Keratinocyte (primary cell): ENCODE results near the gene BRSK2. TPM values are rescaled to one million over a fixed set of nuclear protein-coding genes. Genes with fewer than 3 reads are reported as not detected.

Experiments used
- DNase-seq: peaks from one replicate; pipeline ENCODE4 v3.0.0-alpha.2; 2011; ENCODE audit warnings: low read depth, missing footprints, low spot score
- FAIRE-seq: peaks from 2 replicates; lab custom pipeline; 2011; peaks lifted over from hg19 to GRCh38; lab: Jason Lieb, UNC
- H2AFZ ChIP-seq: 2 replicates; pipeline ENCODE4 v1.6.0; 2012; ENCODE audit warnings: low read length, control low read depth, inconsistent platforms; ENCODE audit not compliant: control insufficient read depth
- H3K27ac ChIP-seq: 2 replicates; pipeline ENCODE4 v1.5.1; 2011; ENCODE audit warnings: low read length; ENCODE audit not compliant: control insufficient read depth, insufficient read depth
- H3K27me3 ChIP-seq: 3 replicates; pipeline ENCODE4 v1.6.0; 2011; ENCODE audit warnings: low read length; ENCODE audit not compliant: control insufficient read depth, insufficient read depth; ENCODE audit errors: extremely low read depth
- H3K36me3 ChIP-seq, 2 experiments: 2 replicates in 1 of 2; 3 replicates in 1 of 2; pipeline ENCODE4 v1.5.1; 2011; ENCODE audit warnings: low read length in 2 of 2, mild to moderate bottlenecking in 1 of 2; ENCODE audit not compliant: control insufficient read depth in 2 of 2, insufficient read depth in 2 of 2; ENCODE audit errors: extremely low read depth in 1 of 2
- H3K4me1 ChIP-seq: 3 replicates; pipeline ENCODE4 v1.5.1; 2011; ENCODE audit warnings: low read length; ENCODE audit not compliant: control insufficient read depth, insufficient read depth; ENCODE audit errors: extremely low read depth
- H3K4me2 ChIP-seq: 3 replicates; pipeline ENCODE4 v1.6.0; 2011; ENCODE audit warnings: low read depth, low read length; ENCODE audit not compliant: control insufficient read depth, insufficient read depth; ENCODE audit errors: extremely low read depth
- H3K4me3 ChIP-seq, 3 experiments: fragments of 200-600 bp in 1 of 3; sonication (generic) in 1 of 3; 2 replicates in 2 of 3; 3 replicates in 1 of 3; pipeline ENCODE4 v1.5.1; 2011 to 2016; ENCODE audit warnings: low read length in 3 of 3, mild to moderate bottlenecking in 3 of 3, control low read depth in 2 of 3, inconsistent platforms in 1 of 3, low read depth in 1 of 3, mixed read lengths in 1 of 3, mixed run types in 1 of 3, moderate library complexity in 1 of 3; ENCODE audit not compliant: control insufficient read depth in 2 of 3, insufficient read depth in 2 of 3; ENCODE audit errors: extremely low read depth in 1 of 3
- H3K79me2 ChIP-seq: 2 replicates; pipeline ENCODE4 v1.6.0; 2012; ENCODE audit warnings: low read length; ENCODE audit not compliant: control insufficient read depth, insufficient read depth
- H3K9ac ChIP-seq: 3 replicates; pipeline ENCODE4 v1.6.0; 2011; ENCODE audit warnings: low read length; ENCODE audit not compliant: control insufficient read depth, insufficient read depth; ENCODE audit errors: extremely low read depth
- H3K9me1 ChIP-seq: 3 replicates; pipeline ENCODE4 v1.6.0; 2011; ENCODE audit warnings: low read length; ENCODE audit not compliant: control insufficient read depth, insufficient read depth; ENCODE audit errors: extremely low read depth
- H3K9me3 ChIP-seq: 2 replicates; pipeline ENCODE4 v1.5.1; 2012; ENCODE audit warnings: low read depth, low read length; ENCODE audit not compliant: control insufficient read depth
- H4K20me1 ChIP-seq: 3 replicates; pipeline ENCODE4 v1.6.0; 2011; ENCODE audit warnings: low read length; ENCODE audit not compliant: control insufficient read depth, insufficient read depth; ENCODE audit errors: extremely low read depth
- CTCF ChIP-seq, 3 experiments: IDR thresholded peaks in 1 of 3; conservative IDR thresholded peaks in 1 of 3; optimal IDR thresholded peaks in 1 of 3; 2 replicates in 2 of 3; 3 replicates in 1 of 3; pipeline versions ENCODE3 to v1.5.1; 2011; ENCODE audit warnings: low read length in 3 of 3, mild to moderate bottlenecking in 3 of 3, moderate library complexity in 2 of 3, control low read depth in 1 of 3, inconsistent platforms in 1 of 3; ENCODE audit not compliant: insufficient read depth in 2 of 3; ENCODE audit errors: extremely low read depth in 1 of 3
- EZH2 ChIP-seq: IDR thresholded peaks from one replicate; pipeline ENCODE4 v1.6.1; 2012; ENCODE audit warnings: inconsistent platforms, mild to moderate bottlenecking, low read length, moderate library complexity
- dilution Hi-C: fragments of 300-500 bp; cut with MboI; formaldehyde crosslinking; loops from one replicate; pipeline ENCODE4 v1.7.0; 2020; ENCODE audit warnings: low sequenced_read_pairs; ENCODE audit not compliant: extremely low pct_ligation_motif_present
- polyA plus RNA-seq, 5 experiments: library from polyadenylated mRNA; depleted of rRNA in 3 of 5; stranded (reverse) in 3 of 5; stranded (forward) in 1 of 5; unstranded in 1 of 5; fragments of >200 nt; gene quantifications; 1 replicate in 1 of 5; 2 replicates in 3 of 5; 3 replicates in 1 of 5; pipeline versions ENCODE4 v1.2.1 to v1.2.3, GENCODE V29; 2011 to 2012; ENCODE audit warnings: missing spikeins in 2 of 5, low read depth in 1 of 5, low replicate concordance in 1 of 5

Gene BRSK2
- polyA plus RNA-seq, 1 donor (not counting 4 experiments of a cell fraction or from before 2014, with no cell fraction given), result 0.09 TPM

- dilution Hi-C loops, result no loop called here
- no peak overlapping the region for H3K4me3 ChIP-seq
- no peak overlapping the region for H3K9ac ChIP-seq
- H2AFZ ChIP-seq, result no peak overlapping the region
- H4K20me1 ChIP-seq, result no peaks in the 10 kb centered on the region
- TF ChIP-seq EZH2 (no peak), CTCF (optimal IDR thresholded peaks at IDR 0.05 in 1 of 3, IDR thresholded peaks at IDR 0.05 in 1 of 3, conservative IDR thresholded peaks at IDR 0.05 in 1 of 3; ENCODE audit: extremely low read depth in 1 of 3, insufficient read depth in 2 of 3, low read length in 3 of 3) (no peak)
- H3K4me2 ChIP-seq, result no peak overlapping the region
- H3K27ac ChIP-seq, result no peak overlapping the region
- FAIRE-seq (no peak), DNase-seq (no peak)
- H3K79me2 ChIP-seq, result no peaks in the 10 kb centered on the region
- H3K9me3 ChIP-seq, result no peaks in the 10 kb centered on the region
- H3K27me3 ChIP-seq, result peaks cover 5% of the 10 kb centered on the region
- H3K4me1 ChIP-seq, result no peaks in the 10 kb centered on the region
- no peaks in the 10 kb centered on the region for H3K9me1 ChIP-seq
- no peaks in the 10 kb centered on the region for H3K36me3 ChIP-seq
These were observed 69.5 kb downstream of the BRSK2 start for GRCh38 chr11:1459219-1459575.

DNA sequence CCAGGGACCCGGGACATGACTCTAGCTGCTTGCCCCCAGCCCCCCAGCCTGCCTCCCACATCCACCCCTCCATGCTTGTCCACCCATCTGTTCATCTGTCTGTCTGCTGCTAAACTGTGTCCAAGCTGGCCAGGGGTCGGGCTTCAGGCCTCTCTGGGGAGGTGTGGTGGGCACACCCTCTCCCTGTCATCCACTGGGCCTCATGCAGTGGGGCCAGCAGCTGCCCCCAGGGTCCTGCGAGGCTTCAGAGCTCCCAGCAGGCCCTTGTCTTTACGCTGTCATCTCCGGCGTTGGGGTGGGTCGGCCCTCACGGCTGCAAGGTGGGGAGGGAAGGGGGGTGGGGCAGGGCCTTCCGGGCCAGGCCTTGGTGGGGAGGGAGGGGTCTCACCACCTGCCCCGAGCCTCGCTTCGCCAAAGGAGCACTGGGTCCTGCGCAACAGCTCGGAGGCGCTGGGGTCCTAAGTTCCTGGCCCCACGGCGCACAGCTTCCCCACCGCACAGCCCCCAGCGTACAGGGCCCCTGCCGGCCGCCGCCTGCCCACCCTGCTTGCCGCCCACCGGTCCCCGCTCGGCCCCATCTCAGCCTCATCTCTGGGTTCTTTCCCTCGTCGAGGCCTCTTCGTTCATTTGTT lies 70.1 kb downstream of the BRSK2 start:
- no peak overlapping the region for H3K4me3 ChIP-seq
- no peak overlapping the region for H3K27ac ChIP-seq
- H3K9me3 ChIP-seq, result no peaks in the 10 kb centered on the region
- H3K4me2 ChIP-seq, result no peak overlapping the region
- no peaks in the 10 kb centered on the region for H3K79me2 ChIP-seq
- no peak overlapping the region for H3K9ac ChIP-seq
- dilution Hi-C loops, result no loop called here
- TF ChIP-seq CTCF (optimal IDR thresholded peaks at IDR 0.05 in 1 of 3, IDR thresholded peaks at IDR 0.05 in 1 of 3, conservative IDR thresholded peaks at IDR 0.05 in 1 of 3; ENCODE audit: extremely low read depth in 1 of 3, insufficient read depth in 2 of 3, low read length in 3 of 3) (no peak), EZH2 (no peak)
- peaks cover under 1% of the 10 kb centered on the region for H3K27me3 ChIP-seq
- no peak overlapping the region for H2AFZ ChIP-seq
- no peaks in the 10 kb centered on the region for H3K36me3 ChIP-seq
- no peaks in the 10 kb centered on the region for H3K9me1 ChIP-seq
- FAIRE-seq, result no peak
- no peaks in the 10 kb centered on the region for H3K4me1 ChIP-seq
- H4K20me1 ChIP-seq, result no peaks in the 10 kb centered on the region
- DNase-seq, result no peak
